MV-4-11 (cell line): Measurements from ENCODE around the gene SPHK2.
"Not testable (repeated sequence)": the region's sequence is repeated elsewhere in the genome, so short reads cannot be mapped to it uniquely, and the experiment has no call there.

ENCODE experiments used
- DNase-seq: peaks from one replicate; lab custom pipeline; 2025; lab: John Stamatoyannopoulos, UW

Gene SPHK2

GRCh38 chr19:48618916-48619691, at the start of gene SPHK2, which contains the start of gene RPL18:
TSS of gene SPHK2 (plus strand) at chr19:48619506. CDS start at chr19:48620515, 1,009 bp downstream.
TSS of gene RPL18 (minus strand) at chr19:48619178. CDS start at chr19:48619143, 35 bp downstream.
- peak; percentile 100 for DNase-seq

- DNase-seq = no peak
Observed at GRCh38 chr19:48569814-48570213, 49.5 kb upstream of the SPHK2 start.

- no peak for DNase-seq
Observed at GRCh38 chr19:48571378-48572162, 47.7 kb upstream of the SPHK2 start.

- DNase-seq = no peak
Observed at GRCh38 chr19:48573163-48573505, 46.2 kb upstream of the SPHK2 start.

- DNase-seq = no peak
Observed at GRCh38 chr19:48575931-48576622, 43.2 kb upstream of the SPHK2 start.

GRCh38 chr19:48577908-48578307, 41.4 kb upstream of the SPHK2 start:
- not testable (repeated sequence) for DNase-seq

- no peak for DNase-seq
Observed at GRCh38 chr19:48578891-48579290, 40.4 kb upstream of the SPHK2 start.

GRCh38 chr19:48582168-48582567, 37.1 kb upstream of the SPHK2 start:
- no peak for DNase-seq

GRCh38 chr19:48587387-48587786, 31.9 kb upstream of the SPHK2 start:
- no peak for DNase-seq

GRCh38 chr19:48588670-48589401, 30.5 kb upstream of the SPHK2 start:
- peak; percentile 85 for DNase-seq

- peak; percentile 25 for DNase-seq
Observed at GRCh38 chr19:48591021-48591420, 28.3 kb upstream of the SPHK2 start.

- no peak for DNase-seq
Observed at GRCh38 chr19:48595171-48595570, 24.1 kb upstream of the SPHK2 start.

- DNase-seq = no peak
Observed at GRCh38 chr19:48595833-48596232, 23.5 kb upstream of the SPHK2 start.

GRCh38 chr19:48596237-48596636, 23.1 kb upstream of the SPHK2 start:
- DNase-seq = no peak

GRCh38 chr19:48596679-48597465, 22.4 kb upstream of the SPHK2 start:
- DNase-seq = peak; percentile 64

GRCh38 chr19:48598996-48599700, 20.2 kb upstream of the SPHK2 start:
- DNase-seq = no peak

GRCh38 chr19:48600679-48601417, 18.5 kb upstream of the SPHK2 start:
- DNase-seq = no peak

- no peak for DNase-seq
Observed at GRCh38 chr19:48603001-48603400, 16.3 kb upstream of the SPHK2 start.

GRCh38 chr19:48603449-48603848, 15.9 kb upstream of the SPHK2 start:
- no peak for DNase-seq

GRCh38 chr19:48603850-48604249, 15.5 kb upstream of the SPHK2 start:
- no peak for DNase-seq
